HFFc6 (cell line): Measurements from ENCODE around the gene WNK2. TPM values are rescaled to one million over a fixed set of nuclear protein-coding genes. Genes with fewer than 3 reads are reported as not detected.

ENCODE experiments used
- DNase-seq: peaks from one replicate; pipeline ENCODE4 v3.0.0-alpha.2; 2018
- H3K27ac Mint-ChIP-seq: 2 replicates; pipeline ENCODE4 v1.8.0; 2020; ENCODE audit warnings: mild to moderate bottlenecking, mixed read lengths
- H3K27me3 Mint-ChIP-seq: 2 replicates; pipeline ENCODE4 v1.8.0; 2021; ENCODE audit warnings: mild to moderate bottlenecking, moderate library complexity, mixed read lengths; ENCODE audit not compliant: insufficient read depth
- H3K36me3 Mint-ChIP-seq: 2 replicates; pipeline ENCODE4 v1.8.0; 2021; ENCODE audit warnings: low read depth, mixed read lengths
- H3K4me1 Mint-ChIP-seq: 2 replicates; pipeline ENCODE4 v1.8.0; 2020; ENCODE audit warnings: low read depth, mixed read lengths
- H3K4me3 Mint-ChIP-seq: 2 replicates; pipeline ENCODE4 v1.8.0; 2020; ENCODE audit warnings: mild to moderate bottlenecking, moderate library complexity, mixed read lengths
- H3K9me3 Mint-ChIP-seq: 2 replicates; pipeline ENCODE4 v1.8.0; 2020; ENCODE audit warnings: mild to moderate bottlenecking, mixed read lengths
- total RNA-seq, 6 experiments: library from RNA; stranded (reverse); fragmentation: NEBNext Ultra II Directional; extraction: Animal tissue kit (Norgen Biotek cat#: 25700); gene quantifications; 2 replicates in 1 of 6; 3 replicates in 5 of 6; pipeline ENCODE4 v1.2.3, GENCODE V29; 2021
- TF ChIP-seq, protein P1 (sequence below): fragments of 200-600 bp; sonication (generic); IDR thresholded peaks from 2 replicates; pipeline ENCODE4 v1.5.0; 2021; ENCODE audit warnings: antibody characterized with exemption, mild to moderate bottlenecking

Gene WNK2
- total RNA-seq, 6 experiments from 2014 or later, result not detected

DNA sequence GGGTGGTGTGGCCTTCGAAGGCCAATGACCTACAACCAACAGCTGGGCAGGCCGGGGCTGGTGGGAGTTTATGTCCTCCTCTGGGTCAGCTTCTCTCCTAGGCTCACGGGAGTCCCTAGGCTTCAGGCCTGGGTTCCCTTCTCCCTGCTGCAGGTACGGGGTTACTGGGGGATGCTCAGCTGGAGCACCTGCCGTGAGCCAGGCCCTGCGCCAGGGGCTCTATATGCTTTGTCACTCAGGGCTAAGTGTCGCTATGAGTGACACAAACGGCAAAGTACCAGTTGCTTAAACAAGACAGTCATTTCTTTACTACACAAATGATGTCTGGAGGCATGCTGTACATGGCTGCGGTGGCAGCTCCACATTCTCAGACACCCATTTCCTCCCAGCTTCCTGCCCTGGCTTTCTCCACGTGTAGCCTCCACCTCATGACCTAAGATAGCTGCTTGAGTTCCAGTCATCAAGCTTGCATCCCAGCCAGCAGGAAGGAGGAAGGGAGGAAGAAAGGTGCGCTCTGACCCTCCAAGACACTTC is 27.4 kb upstream of the WNK2 start:
- Mint-ChIP-seq H3K27ac (no peak overlapping the region), H3K9me3 (no peaks in the 10 kb centered on the region), H3K27me3 (peaks cover 11% of the 10 kb centered on the region), H3K36me3 (no peaks in the 10 kb centered on the region), H3K4me3 (no peak overlapping the region), H3K4me1 (peaks cover 9% of the 10 kb centered on the region)
- TF ChIP-seq, protein P1, sequence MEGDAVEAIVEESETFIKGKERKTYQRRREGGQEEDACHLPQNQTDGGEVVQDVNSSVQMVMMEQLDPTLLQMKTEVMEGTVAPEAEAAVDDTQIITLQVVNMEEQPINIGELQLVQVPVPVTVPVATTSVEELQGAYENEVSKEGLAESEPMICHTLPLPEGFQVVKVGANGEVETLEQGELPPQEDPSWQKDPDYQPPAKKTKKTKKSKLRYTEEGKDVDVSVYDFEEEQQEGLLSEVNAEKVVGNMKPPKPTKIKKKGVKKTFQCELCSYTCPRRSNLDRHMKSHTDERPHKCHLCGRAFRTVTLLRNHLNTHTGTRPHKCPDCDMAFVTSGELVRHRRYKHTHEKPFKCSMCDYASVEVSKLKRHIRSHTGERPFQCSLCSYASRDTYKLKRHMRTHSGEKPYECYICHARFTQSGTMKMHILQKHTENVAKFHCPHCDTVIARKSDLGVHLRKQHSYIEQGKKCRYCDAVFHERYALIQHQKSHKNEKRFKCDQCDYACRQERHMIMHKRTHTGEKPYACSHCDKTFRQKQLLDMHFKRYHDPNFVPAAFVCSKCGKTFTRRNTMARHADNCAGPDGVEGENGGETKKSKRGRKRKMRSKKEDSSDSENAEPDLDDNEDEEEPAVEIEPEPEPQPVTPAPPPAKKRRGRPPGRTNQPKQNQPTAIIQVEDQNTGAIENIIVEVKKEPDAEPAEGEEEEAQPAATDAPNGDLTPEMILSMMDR, result no peak
- no peak for DNase-seq

DNA sequence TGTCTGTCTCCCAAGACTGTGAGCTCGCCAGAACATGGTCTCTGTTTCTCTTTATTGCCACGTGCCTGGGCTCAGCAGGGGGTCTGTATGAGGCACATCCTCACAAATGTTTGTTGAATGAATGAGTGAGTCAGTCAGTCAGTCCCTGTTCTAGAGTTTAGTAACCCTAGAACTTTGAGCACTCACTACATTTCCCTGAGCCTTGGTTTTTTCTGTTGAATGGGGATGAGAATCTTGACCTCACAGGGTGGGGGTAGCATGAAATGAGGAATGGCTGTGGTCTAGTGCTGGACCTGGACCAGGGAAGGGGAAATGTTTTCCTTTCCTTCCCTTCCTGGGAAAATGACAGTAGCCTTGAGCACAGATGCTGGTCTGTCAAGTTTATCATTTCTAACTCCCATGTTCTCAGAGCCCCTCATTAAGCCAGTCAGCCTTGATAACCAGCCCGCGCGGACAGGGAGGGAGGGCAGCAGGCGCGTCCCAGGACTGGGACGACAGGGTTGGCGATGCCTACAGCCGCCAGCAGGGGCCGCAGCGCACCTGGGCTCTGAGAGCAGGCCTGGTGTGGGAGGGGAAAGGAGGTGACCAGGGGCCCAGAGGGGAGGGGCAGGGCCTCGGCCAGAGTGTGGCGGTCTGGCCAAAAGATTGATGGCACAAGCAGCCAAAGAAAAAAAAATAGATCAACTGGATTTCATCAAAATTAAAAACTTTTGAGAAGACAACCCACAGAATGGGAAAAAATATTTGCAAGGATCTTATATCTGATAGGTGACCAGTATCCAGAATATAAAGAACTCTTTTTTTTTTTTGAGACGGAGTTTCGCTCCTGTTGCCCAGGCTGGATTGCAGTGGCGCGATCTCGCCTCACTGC is 24.1 kb upstream of the WNK2 start:
- Mint-ChIP-seq H3K27me3 (peaks cover 19% of the 10 kb centered on the region), H3K36me3 (no peaks in the 10 kb centered on the region), H3K4me1 (peaks cover 9% of the 10 kb centered on the region), H3K27ac (peak overlapping the region; percentile 28; the same call in 1 of the 2 replicates), H3K4me3 (peak overlapping the region; percentile 15; the same call in 1 of the 2 replicates), H3K9me3 (no peaks in the 10 kb centered on the region)
- peak; percentile 51 for DNase-seq
- TF ChIP-seq, protein P1, result peak; percentile 94

DNA sequence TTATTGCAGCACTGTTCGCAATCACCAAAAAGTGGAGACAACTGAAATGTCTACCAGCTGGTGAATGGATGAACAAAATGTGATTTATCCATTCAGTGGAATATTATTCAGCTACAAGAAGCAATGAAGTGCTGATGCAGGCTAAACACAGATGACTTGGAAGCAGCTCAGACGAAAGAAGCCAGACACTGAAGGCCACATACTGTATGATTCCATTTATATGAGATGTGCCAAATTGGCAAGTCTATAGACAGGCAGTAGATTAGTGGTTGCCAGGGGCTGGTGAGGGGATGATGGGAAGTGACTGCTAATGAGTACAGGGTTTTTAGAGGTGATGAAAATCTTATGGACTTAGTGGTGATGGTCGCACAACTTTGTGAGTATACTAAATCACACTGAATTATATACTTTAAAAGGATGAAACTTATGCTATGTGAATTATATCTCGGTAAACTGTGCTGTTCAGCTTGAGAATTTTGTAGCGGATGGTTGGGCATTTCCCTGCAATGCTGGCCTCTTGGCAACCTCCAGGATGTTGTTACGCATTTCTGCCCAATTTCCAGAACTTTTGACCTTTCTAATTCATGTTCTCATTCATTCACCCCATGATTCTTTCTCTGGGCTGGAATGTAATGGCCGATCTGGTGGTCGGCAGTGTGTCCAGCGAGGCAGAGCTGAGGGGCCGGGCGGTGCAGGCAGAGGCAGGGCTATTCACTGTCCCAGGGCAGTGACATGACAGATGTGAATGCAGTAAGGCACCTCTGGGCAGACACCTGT is 22.0 kb upstream of the WNK2 start:
- H3K27ac Mint-ChIP-seq, result no peak overlapping the region
- peaks cover 17% of the 10 kb centered on the region for H3K27me3 Mint-ChIP-seq
- H3K4me3 Mint-ChIP-seq, result no peak overlapping the region
- no peaks in the 10 kb centered on the region for H3K36me3 Mint-ChIP-seq
- TF ChIP-seq, protein P1, result no peak
- DNase-seq, result no peak
- peaks cover 9% of the 10 kb centered on the region for H3K4me1 Mint-ChIP-seq
- H3K9me3 Mint-ChIP-seq, result no peaks in the 10 kb centered on the region

DNA sequence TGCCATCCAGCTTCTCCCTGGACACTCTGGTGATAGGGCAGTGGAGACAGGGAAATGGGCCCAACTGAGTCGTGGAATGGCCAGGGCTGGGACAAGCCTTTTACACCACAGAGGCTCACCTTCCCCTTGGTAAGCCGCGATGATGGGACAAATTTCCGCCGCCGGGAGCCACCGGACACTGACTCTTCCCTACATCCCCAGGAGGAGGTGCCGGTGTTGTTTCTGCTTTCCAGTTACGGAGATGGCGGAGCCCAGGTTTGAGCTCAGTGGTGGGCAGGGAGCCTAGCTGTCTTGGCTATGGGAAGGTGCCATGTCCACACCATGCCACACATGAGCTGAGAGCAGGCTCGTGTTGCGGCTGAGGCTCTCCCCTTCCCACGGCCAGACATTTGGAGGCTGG is 19.9 kb upstream of the WNK2 start:
- peaks cover 22% of the 10 kb centered on the region for H3K27me3 Mint-ChIP-seq
- TF ChIP-seq, protein P1, result no peak
- H3K4me3 Mint-ChIP-seq, result no peak overlapping the region
- no peaks in the 10 kb centered on the region for H3K9me3 Mint-ChIP-seq
- peaks cover 9% of the 10 kb centered on the region for H3K4me1 Mint-ChIP-seq
- no peak for DNase-seq
- H3K27ac Mint-ChIP-seq, result no peak overlapping the region
- H3K36me3 Mint-ChIP-seq, result no peaks in the 10 kb centered on the region

DNA sequence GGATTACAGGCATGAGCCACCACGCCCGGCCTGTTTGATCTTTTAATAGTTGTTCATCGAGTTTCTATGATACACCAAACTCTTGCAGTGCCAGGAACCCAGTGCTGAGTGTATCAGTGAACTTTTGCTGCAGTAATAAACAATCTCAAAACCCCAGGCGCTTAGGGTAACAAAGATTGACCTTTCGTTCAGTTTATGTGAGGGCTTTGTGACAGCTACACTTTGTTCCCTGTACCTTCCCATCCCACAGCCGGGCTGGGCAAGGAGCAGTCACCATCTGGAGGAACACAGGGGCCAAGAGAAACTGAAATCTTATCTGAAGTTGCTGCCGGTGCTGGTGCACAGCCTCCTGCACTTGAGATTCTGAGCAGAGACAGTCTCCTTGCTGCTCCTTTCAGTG is 17.2 kb upstream of the WNK2 start:
- Mint-ChIP-seq H3K27ac (no peak overlapping the region), H3K27me3 (peaks cover 14% of the 10 kb centered on the region), H3K4me3 (no peak overlapping the region), H3K36me3 (no peaks in the 10 kb centered on the region), H3K9me3 (no peaks in the 10 kb centered on the region), H3K4me1 (no peaks in the 10 kb centered on the region)
- DNase-seq, result no peak
- TF ChIP-seq, protein P1, result no peak
